DND-41 (cell line): ENCODE results near the gene TIMD4.

Source experiments
- ATAC-seq: fragments of 200-7000 bp; cut with Tn5 transposase; 3 replicates; pipeline ENCODE4 v1.9.1; 2021; ENCODE audit warnings: low read depth; ENCODE audit not compliant: insufficient read depth
- DNase-seq: peaks from one replicate; pipeline ENCODE4 v3.0.0-alpha.2; 2020
- H2AFZ ChIP-seq: 2 replicates; pipeline ENCODE4 v1.6.0; 2012; ENCODE audit warnings: low read depth, low read length
- H3K27ac ChIP-seq: 2 replicates; pipeline ENCODE4 v1.5.1; 2012; ENCODE audit warnings: low read length, inconsistent platforms
- H3K27me3 ChIP-seq: fragments of 200-600 bp; sonication (generic); 2 replicates; pipeline ENCODE4 v1.6.0; 2012; ENCODE audit warnings: low read length, mild to moderate bottlenecking, inconsistent platforms; ENCODE audit not compliant: insufficient read depth, poor library complexity
- H3K36me3 ChIP-seq: 2 replicates; pipeline ENCODE4 v1.5.1; 2012; ENCODE audit warnings: low read length, inconsistent platforms; ENCODE audit not compliant: insufficient read depth
- H3K4me1 ChIP-seq: 2 replicates; pipeline ENCODE4 v1.5.1; 2012; ENCODE audit warnings: mild to moderate bottlenecking, low read length; ENCODE audit not compliant: insufficient read depth
- H3K4me2 ChIP-seq: 2 replicates; pipeline ENCODE4 v1.6.0; 2012; ENCODE audit warnings: mild to moderate bottlenecking, moderate library complexity, low read length, inconsistent platforms; ENCODE audit not compliant: insufficient read depth
- H3K4me3 ChIP-seq, 2 experiments: fragments of 200-600 bp in 1 of 2; shearing (Covaris generic) in 1 of 2; 2 replicates each; pipeline ENCODE4 v1.5.1; 2012 to 2016; ENCODE audit warnings: inconsistent platforms in 2 of 2, low read length in 2 of 2, mild to moderate bottlenecking in 2 of 2, low read depth in 1 of 2, moderate library complexity in 1 of 2
- H3K79me2 ChIP-seq: 2 replicates; pipeline ENCODE4 v1.6.0; 2012; ENCODE audit warnings: low read length, inconsistent platforms; ENCODE audit not compliant: insufficient read depth
- H3K9ac ChIP-seq: 2 replicates; pipeline ENCODE4 v1.6.0; 2012; ENCODE audit warnings: low read depth, mild to moderate bottlenecking, inconsistent platforms, low read length, moderate library complexity
- H3K9me3 ChIP-seq: 2 replicates; pipeline ENCODE4 v1.5.1; 2012; ENCODE audit warnings: low read length, moderate library complexity, mild to moderate bottlenecking, inconsistent platforms; ENCODE audit not compliant: insufficient read depth, severe bottlenecking
- H4K20me1 ChIP-seq: 2 replicates; pipeline ENCODE4 v1.6.0; 2012; ENCODE audit warnings: low read length; ENCODE audit not compliant: insufficient read depth
- CTCF ChIP-seq: IDR thresholded peaks from 2 replicates; pipeline ENCODE4 v1.5.1; 2012; ENCODE audit warnings: borderline replicate concordance, low read length, moderate library complexity, mild to moderate bottlenecking; ENCODE audit not compliant: poor library complexity, severe bottlenecking; ENCODE audit errors: extremely low read depth
- EZH2 ChIP-seq: IDR thresholded peaks from 3 replicates; pipeline ENCODE4 v1.6.1; 2012; ENCODE audit warnings: borderline replicate concordance, low read depth, mild to moderate bottlenecking, moderate library complexity, low read length, inconsistent platforms; ENCODE audit not compliant: severe bottlenecking

Gene TIMD4

GRCh38 chr5:156888520-156888919 is 74.5 kb downstream of the TIMD4 start:
- no peak for TF ChIP-seq EZH2
- no peak for TF ChIP-seq CTCF
- Histone ChIP-seq H3K4me2 (no peak overlapping the region), H3K4me3 (no peak overlapping the region), H3K36me3 (no peaks in the 10 kb centered on the region), H3K9me3 (no peaks in the 10 kb centered on the region), H3K27me3 (peaks cover 9% of the 10 kb centered on the region), H3K4me1 (no peaks in the 10 kb centered on the region), H3K79me2 (no peaks in the 10 kb centered on the region), H2AFZ (no peak overlapping the region), H3K9ac (no peak overlapping the region), H3K27ac (no peak overlapping the region), H4K20me1 (no peaks in the 10 kb centered on the region)
- ATAC-seq: no peak
- no peak for DNase-seq

- ATAC-seq (no peak), DNase-seq (no peak)
- no peaks in the 10 kb centered on the region for H3K79me2 ChIP-seq
- H2AFZ ChIP-seq: no peak overlapping the region
- H3K4me1 ChIP-seq: no peaks in the 10 kb centered on the region
- H3K4me3 ChIP-seq: no peak overlapping the region
- no peak overlapping the region for H3K9ac ChIP-seq
- no peaks in the 10 kb centered on the region for H3K36me3 ChIP-seq
- no peak overlapping the region for H3K27ac ChIP-seq
- TF ChIP-seq EZH2 (no peak), CTCF (no peak)
- H4K20me1 ChIP-seq: no peaks in the 10 kb centered on the region
- H3K27me3 ChIP-seq: peaks cover 6% of the 10 kb centered on the region
- no peaks in the 10 kb centered on the region for H3K9me3 ChIP-seq
- H3K4me2 ChIP-seq: no peak overlapping the region
These were observed 79.6 kb downstream of the TIMD4 start for GRCh38 chr5:156883316-156883875.

- no peak overlapping the region for H3K4me3 ChIP-seq
- H3K4me2 ChIP-seq: no peak overlapping the region
These were observed 83.3 kb downstream of the TIMD4 start for GRCh38 chr5:156879665-156880285.

More at GRCh38 chr5:156879665-156880285, 83.3 kb downstream of the TIMD4 start:
- Histone ChIP-seq H2AFZ (no peak overlapping the region), H3K36me3 (no peaks in the 10 kb centered on the region), H3K27me3 (no peaks in the 10 kb centered on the region), H3K27ac (no peak overlapping the region), H3K79me2 (no peaks in the 10 kb centered on the region), H3K4me1 (no peaks in the 10 kb centered on the region), H3K9me3 (no peaks in the 10 kb centered on the region), H4K20me1 (no peaks in the 10 kb centered on the region), H3K9ac (no peak overlapping the region)
- TF ChIP-seq CTCF: no peak
- TF ChIP-seq EZH2: no peak
- DNase-seq (no peak), ATAC-seq (no peak)
